GM21360 (cell line): Measurements from ENCODE around the gene PARP15.

Source experiments
- ATAC-seq: cut with Tn5 transposase; IDR thresholded peaks from one replicate; pipeline ENCODE4 v1.9.1; 2021; ENCODE audit warnings: mild to moderate bottlenecking, moderate library complexity; ENCODE audit not compliant: unreplicated experiment

The PARP15 gene

GRCh38 chr3:122568755-122569154 lies 8.7 kb upstream of the PARP15 start:
- no peak for ATAC-seq

- no peak for ATAC-seq
These were observed 4.5 kb upstream of the PARP15 start for GRCh38 chr3:122572940-122573412.

- ATAC-seq = peak; percentile 82
These were observed 1.1 kb upstream of the PARP15 start for GRCh38 chr3:122576174-122576940.

GRCh38 chr3:122578069-122578740 lies 755 bp downstream of the PARP15 start:
- ATAC-seq = no peak

GRCh38 chr3:122580470-122580869 lies 3.0 kb downstream of the PARP15 start:
- ATAC-seq = no peak

GRCh38 chr3:122581622-122582021 lies 4.2 kb downstream of the PARP15 start:
- no peak for ATAC-seq

GRCh38 chr3:122582390-122582789 lies 4.9 kb downstream of the PARP15 start:
- no peak for ATAC-seq

GRCh38 chr3:122586098-122586497 lies 8.6 kb downstream of the PARP15 start:
- ATAC-seq = no peak

GRCh38 chr3:122586773-122587485 lies 9.5 kb downstream of the PARP15 start:
- no peak for ATAC-seq

GRCh38 chr3:122587572-122587971 lies 10.1 kb downstream of the PARP15 start:
- no peak for ATAC-seq

- ATAC-seq = peak; percentile 69
These were observed 11.8 kb downstream of the PARP15 start for GRCh38 chr3:122589297-122589696.

GRCh38 chr3:122590610-122591009 lies 13.2 kb downstream of the PARP15 start:
- ATAC-seq = no peak

- ATAC-seq = no peak
These were observed 16.6 kb downstream of the PARP15 start for GRCh38 chr3:122594025-122594424.

- no peak for ATAC-seq
These were observed 20.7 kb downstream of the PARP15 start for GRCh38 chr3:122598151-122598550.

- ATAC-seq = no peak
These were observed 21.1 kb downstream of the PARP15 start for GRCh38 chr3:122598556-122598955.

- ATAC-seq = no peak
These were observed 24.7 kb downstream of the PARP15 start for GRCh38 chr3:122602011-122602710.

GRCh38 chr3:122603056-122603455 lies 25.6 kb downstream of the PARP15 start:
- no peak for ATAC-seq

GRCh38 chr3:122606330-122606729 lies 28.9 kb downstream of the PARP15 start:
- ATAC-seq = no peak

- ATAC-seq = no peak
These were observed 31.5 kb downstream of the PARP15 start for GRCh38 chr3:122608916-122609315.

GRCh38 chr3:122609798-122610559 lies 32.5 kb downstream of the PARP15 start:
- peak; percentile 95 for ATAC-seq
